Activated CD4-positive, CD25-positive, alpha-beta regulatory T cell treated with anti-CD3 and anti-CD28 coated beads, Interleukin-2, amount 50 U/mL, for 16 hours (primary cell): Measurements from ENCODE around the gene PARVB.
"Not testable (repeated sequence)": the region's sequence is repeated elsewhere in the genome, so short reads cannot be mapped to it uniquely, and the experiment has no call there.

Experiments
- DNase-seq: peaks from one replicate; pipeline ENCODE4 v3.0.0-alpha.2; 2020; ENCODE audit warnings: low read depth, low spot score

Gene PARVB

DNA sequence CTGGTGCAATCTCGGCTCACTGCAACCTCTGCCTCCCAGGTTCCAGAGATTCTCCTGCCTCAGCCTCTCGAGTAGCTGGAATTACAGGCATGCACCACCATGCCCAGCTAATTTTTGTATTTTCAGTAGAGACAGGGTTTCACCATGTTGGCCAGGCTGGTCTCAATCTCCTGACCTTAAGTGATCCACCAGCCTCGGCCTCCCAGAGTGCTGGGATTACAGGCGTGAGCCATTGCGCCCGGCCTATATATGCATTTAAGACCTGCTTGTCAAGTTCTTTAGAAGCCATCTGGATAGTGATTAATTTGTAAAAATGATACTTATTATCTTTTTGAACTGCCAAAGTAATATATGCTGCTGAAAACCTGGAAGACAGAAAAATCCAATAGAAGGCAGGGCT, 86.6 kb downstream of the PARVB start:
- not testable (repeated sequence) for DNase-seq

DNA sequence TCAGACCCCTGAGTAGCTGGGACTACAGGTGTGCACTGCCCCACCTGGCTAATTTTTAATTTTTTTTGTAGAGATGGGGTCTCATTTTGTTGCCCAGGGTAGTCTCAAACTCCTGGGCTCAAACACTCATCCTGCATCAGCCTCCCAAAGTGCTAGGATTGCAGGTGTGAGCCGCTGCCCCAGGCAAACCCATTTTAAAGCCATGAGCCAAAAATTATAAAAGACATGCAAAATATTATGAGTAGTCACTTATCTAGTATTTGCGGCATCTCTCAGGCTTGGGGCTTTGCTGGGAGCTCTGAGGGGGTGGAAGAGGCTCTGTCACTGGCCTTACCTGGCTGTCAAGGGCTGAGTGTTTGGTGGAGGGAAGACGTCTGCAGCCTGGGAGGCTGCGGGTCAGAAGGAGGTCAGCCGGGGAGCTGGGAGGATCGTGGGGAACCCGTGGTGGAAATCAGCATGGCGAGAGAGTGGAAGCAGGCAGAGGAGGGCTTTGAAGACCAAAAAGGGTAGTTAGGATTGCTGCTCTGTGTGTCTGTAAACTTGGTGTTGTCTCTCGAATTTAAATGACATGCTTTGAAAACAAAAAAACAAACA, 87.6 kb downstream of the PARVB start:
- DNase-seq, result no peak

DNA sequence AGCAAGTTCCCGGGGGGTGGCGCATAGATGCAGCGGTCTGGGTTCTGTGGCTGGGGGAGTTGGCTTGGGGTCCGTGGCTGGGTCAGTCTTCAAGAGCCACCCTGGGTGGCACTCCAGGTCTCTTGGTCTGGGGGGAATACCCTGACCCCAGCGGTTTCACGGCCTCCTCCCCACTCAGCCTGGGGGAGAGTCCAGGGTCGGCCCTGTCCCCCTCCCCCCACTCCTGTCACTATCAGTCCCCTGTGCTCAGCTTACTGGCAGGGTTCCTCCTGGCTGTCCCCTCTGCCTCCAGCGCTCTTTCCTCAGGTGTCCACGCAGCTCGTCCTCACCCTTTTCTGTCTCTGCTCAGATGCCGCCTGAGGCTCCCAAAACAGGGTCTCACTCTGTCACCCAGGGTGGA, 88.1 kb downstream of the PARVB start:
- no peak for DNase-seq

DNA sequence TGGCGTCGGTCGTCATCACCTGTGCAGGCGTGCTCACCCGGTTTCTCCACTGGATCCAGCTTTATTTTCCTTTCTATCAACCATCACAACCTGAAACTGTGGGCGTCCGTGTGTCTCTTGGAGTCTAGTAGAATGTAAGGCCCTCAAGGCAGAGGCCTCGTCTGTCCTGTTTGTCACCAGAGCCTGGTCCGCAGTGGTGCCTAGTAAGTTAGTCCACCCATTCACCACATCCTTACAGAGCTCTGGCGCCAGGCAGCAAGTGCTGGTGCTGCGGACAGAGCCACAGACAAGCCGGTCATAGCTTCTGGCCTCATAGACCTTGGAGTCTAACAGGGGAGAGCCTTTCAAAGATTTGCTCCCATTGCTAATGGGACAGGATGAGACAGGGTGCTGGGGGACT, 92.2 kb downstream of the PARVB start:
- DNase-seq, result no peak

DNA sequence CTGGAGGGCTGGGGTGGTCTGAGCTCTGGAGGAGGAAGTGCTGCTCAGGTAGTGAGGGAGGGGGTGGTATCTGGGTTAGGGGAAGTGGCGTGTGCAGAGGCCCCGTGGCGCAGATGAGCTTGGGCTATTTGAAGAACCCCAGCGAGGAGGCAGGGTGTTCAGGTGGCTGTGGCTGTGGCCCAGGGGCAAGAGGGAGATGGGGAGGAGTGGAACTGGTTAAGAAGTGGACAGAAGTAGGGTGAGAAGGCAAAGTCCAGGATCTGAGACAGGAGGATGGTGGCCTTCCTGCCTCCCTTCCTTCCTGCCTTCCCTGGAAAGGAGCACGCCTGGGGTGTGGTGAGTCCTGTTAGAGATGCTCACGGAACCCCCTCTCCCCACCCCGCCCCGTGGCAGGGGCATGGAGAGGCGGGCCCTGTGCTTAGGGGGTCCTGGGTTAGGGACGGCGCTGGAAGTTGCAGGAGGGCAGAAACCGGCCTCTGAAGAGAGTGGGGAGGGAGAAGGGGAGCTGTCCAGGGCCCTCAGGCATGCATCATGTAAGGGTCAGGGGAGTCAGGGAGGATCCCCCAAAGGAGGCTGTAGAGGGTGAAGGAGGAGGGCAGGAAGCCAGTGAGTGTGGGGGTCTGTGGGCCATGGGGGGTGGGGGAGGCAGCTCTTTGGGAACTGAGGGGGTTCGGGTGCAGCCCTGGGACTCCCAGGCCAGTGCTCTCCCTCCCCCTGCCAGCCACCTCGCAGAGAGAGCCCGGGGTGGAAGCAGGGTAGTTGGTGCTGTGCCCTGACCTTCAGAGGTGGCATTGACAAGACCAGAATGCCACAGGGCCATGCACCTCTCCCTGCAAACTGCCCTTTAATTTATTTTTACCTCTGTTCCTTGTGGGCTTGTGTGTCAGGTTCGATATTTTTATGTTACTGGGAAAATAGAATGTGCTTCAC, 92.9 kb downstream of the PARVB start:
- no peak for DNase-seq

DNA sequence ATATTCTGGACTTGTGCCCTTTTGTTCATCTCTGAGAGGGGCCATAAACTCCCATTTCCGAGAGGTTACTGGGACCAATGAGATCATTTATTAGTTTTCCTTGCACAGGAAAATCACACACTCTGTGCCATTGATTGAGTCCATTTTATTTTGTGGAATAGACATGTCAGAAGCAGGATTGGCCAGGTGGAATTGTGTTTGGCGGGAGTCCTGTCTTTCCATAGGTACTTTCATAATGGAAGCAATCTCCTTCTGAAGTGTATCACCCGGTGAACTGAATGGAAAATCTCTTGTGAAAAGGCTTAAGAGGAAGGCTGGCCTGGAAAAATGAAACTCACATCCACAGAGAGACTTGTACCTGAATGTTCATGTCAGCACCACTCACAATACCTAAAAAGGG, 93.6 kb downstream of the PARVB start:
- DNase-seq, result no peak

DNA sequence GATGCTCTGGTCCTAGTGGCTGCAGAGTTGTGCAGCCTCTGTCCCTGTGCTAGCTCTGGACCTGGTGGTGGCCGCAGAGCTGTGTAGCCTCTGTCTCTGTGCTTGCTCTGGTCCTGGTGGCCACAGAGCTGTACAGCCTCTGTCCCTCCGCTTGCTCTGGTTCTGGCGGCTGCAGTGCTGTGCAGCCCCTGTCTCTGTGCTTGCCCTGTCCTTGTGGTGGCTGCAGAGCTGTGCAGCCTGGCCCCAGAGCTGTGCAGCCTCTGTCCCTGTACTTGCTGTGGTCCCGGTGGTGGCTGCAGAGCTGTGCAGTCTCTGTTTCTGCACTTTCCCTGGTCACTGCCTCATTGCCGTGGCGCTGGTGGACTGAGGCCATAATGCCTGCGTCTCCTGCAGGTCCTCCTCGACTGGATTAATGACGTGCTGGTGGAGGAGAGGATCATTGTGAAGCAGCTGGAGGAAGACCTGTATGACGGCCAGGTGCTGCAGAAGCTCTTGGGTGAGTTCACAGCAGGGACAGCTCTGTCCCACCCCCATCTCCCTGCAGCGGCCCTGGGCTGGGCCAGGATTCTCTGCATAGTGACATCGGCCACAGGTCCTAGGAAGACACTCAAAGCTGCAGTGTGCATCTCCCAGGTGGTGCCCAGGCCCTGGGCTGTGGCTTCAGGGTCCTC, 94.7 kb downstream of the PARVB start:
- no peak for DNase-seq

DNA sequence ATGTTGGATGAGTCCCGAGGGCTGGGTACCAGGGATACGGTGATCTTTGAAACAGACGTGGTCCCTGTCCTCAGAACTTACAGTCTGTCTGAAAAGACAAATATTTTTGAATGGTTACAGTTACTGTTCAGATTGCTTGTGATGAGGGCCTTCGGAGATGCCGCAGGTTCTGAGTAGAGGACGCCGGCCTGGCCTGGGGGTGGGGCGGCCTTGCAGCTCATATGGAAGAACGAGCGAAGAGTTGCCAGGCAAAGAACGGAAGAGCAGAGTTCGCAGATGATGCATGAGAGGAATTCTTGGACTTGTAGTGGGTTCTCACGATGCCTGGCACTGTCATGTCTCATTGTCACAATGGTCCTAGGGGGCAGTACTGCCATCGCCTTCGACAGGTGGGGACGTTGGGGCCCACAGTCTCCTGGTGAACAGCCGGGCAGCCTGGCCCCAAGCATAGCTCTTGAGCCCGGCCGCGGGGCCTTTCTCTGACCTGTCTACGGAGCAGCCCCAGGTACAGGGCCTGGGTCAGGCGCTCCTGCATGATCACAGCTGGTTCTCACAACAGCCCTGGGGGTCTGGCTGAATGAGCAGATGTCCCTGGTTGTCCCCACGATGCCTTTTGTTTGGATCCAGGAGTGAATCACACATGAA, 95.7 kb downstream of the PARVB start:
- DNase-seq, result no peak

DNA sequence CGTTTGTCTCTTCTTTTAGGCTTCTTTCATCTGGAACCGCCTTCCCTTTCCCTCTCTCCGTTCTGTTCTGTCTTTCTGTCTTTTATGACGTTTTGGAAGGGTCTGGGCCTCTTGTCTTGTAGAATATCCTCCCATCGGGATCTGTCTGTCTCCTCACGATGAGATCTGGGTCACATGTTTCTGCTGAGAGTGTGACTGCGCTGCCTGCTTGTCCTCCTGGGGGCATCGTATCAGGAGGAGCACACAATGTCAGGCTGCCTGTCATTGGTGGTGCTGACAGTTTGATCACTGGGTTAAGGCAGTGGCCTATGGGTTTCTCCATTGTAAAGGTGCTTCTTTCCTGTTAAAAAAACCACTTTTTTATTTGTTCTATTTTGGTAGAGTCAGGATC, 96.2 kb downstream of the PARVB start:
- no peak for DNase-seq

DNA sequence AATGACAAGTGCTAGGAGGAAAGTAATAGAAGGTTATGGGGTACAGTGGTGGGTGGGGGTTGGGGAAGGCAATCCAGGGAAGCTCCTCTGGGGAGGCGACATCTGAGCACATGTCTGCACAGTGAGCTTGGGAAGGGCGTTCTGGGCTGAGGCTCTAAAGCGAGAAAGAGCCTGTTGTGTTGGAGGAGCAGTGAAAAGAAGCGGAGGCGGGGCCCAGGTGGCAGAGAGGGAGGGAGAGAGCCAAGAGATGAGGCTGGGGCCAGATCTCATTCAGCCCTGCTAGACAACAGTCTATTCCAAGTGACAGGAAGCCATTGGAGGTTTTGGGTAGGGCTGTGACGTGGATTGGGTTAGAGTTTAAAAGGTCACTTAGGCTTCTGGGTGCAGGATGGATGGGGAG, 101.3 kb downstream of the PARVB start:
- DNase-seq, result no peak

DNA sequence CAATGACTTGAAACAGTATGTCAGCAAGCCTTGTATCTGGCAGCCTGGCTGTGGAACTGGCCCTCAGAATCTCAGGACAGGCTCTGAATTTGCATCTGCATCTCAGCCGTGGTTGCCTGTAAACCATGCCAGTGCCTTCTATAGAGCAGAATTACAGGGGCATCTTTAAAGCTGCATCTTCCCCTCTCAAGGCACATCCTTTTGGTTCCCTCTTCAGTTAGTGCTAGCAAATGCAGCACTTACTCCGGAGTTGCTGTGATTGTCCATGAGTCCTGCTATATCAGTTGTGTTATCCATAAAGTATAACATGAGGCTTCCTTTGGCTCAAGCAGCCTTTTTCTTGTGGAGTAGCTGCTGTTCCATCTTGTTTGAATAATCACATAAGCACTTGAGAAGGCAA, 102.7 kb downstream of the PARVB start:
- no peak for DNase-seq

DNA sequence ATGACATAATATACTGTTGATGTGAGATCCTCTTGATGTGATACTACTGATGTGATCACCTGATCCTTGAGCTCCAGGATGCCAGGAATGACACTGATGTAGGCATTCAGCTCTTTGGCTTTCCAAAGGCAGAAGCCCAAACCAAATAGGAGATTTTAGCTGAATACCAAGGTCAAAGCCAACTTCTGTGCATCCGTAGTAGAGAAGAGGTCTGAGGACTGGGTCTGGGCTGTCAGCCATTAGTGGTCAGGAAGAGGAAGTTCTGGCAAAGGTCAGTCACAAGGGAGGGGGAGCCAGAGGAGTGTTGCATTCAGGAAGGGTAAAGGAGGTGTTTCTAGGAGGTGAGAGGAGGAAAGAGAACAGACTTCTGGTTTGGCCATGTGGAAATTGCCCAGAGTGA, 103.3 kb downstream of the PARVB start:
- no peak for DNase-seq

DNA sequence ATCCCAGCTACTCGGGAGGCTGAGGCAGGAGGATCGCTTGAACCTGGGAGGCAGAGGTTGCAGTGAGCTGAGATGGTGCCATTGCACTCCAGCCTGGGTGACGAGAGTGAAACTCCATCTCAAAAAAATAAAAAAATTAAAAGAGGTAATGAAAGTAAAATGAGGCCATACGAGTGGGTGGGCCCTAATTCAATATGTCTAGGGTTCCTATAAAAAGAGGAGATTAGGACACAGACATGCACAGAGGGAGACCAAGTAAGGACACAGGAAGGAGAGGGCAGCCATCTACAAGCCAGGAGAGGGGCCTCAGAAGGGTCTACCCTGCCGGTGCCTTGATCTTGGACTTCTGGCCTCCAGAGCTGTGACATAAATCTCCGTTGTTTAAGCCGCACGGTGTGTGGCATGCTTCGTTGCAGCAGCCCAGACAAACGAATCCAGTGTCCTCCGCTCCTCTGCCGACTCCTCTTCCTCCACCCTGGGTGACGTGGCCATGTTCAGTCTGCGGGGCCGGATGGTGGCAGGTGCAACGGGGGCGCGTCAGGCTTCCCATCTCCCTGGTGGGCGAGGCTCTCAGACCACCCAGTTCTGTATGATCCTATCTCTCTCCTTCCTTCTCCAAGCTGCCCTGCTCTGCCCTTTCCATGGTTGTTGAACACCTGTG, 105.0 kb downstream of the PARVB start:
- DNase-seq, result no peak

DNA sequence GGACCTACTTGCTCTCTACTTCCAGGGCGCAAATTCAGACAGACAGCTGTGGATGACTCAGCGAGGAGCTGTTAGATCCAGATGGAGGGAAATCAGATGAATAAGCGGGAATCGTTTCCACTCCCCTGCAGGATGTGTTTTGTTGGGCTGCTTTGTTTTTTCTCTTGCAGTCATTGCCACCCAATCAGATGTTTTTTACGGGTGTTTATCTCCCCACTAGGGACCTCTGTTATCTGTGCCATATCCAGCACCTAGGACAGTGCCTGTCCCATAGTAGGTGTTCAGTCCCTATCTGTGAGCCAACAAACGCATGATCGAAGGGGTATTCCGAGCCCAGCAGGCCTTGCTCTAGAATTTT, 105.5 kb downstream of the PARVB start:
- no peak for DNase-seq

DNA sequence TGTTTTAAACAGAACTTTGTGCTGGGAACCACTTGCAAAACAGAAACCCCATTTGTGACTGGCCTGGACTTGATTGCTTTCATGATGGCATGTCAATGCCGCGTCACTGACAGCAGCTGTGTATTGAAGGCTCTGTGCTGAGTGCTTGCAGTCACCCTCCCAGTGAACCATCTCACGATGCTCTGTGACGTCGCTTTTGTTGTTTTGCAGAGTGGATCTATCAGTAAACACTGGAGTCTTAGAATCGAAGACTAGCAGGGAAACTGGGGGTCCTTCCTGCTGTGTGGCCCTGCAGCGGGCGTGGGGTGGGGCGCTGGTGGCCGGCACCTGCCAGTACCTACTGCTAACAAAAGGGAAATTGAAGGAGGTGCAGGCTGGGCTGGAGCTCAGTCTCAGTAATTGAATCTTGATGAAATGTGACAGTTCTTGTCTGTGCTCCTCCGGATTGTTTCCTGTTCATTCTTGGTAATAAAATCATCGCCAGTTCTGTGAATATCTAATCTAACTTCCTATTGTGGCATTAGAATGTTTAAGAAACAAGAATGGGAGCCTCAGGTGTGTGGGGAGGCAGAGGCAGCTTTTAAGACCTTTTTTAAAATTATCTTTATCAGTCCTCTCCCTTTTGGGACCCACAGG, 106.1 kb downstream of the PARVB start:
- DNase-seq, result no peak

DNA sequence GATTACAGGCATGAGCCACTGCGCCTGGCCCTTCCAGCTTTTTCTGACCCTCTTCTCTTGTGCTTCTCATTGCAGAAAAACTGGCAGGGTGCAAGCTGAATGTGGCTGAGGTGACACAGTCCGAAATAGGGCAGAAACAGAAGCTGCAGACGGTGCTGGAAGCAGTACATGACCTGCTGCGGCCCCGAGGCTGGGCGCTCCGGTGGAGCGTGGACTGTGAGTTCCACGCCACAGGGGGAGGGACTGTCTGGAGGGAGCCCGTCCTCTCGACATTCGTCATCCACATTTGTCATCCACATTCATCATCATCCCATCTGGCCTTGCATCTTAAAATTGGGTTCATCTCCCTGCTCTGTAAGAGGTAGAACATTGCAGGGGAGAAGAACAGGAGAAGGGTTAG, 107.3 kb downstream of the PARVB start:
- no peak for DNase-seq

DNA sequence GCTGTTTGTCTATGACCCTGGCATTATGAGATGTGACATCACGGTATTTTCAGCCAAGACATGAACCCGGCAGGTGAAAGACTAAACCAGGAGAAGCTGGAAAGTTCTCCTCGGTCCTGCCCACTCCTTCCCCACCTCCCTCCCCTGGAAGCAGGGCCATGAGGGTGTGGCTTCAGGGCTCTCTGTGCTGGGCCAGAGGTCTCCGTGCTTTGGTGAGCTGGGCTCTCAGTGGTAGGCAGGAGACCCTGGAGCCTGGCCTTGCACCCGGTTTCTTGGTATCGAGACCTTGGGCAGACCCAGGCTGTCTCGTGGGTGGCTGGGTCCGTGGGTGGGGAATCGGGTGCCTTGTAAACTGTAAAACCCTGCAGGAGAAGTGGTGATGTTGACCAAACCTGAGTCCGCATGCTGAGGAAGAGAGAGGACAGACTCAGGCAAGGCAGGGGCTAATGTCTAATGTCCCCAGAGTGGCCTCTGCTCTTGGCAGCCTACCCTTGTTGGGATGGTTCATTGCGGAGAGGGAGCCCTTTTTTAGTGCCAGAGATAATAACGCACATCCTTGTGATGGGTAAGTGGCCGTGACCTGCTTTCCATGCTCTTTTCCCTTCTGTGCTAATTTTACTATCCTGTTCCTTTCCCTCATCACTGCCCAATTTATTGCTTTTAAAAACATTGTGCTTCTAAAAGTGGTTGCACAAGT, 108.0 kb downstream of the PARVB start:
- no peak for DNase-seq

DNA sequence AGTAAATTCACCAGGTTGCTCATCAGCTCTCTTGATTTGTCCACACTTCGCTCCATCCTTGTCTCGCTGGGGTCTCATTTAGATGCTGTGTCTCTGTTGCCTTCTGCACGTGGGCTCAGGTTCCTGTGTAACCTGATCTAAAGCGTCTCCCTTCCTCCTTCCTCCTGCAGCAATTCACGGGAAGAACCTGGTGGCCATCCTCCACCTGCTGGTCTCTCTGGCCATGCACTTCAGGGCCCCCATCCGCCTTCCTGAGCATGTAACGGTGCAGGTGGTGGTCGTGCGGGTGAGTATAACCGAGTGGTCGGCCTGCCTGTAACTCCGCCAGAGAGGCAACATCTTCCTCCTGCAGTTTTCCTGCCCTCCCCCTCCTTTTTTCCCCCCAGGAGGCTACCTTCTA, 108.6 kb downstream of the PARVB start:
- DNase-seq, result no peak

DNA sequence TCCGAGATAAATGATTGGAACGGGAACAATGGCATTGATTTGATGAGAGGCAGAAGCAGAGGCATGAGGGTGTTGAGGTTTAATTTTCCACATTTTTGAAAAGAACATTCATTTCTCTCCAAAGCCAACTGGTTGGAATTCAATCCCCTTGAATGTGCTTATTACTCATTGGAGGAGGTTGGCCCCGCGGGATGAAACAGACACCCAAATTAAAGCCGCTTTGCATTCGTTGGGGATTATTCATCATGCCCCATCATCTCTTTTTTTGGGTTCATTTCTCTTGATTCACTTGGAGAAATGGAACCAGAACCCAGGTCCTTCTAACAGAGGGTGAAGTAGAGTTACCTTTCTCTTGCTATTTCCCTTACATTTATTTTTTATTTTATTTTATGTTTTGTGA, 109.1 kb downstream of the PARVB start:
- no peak for DNase-seq

DNA sequence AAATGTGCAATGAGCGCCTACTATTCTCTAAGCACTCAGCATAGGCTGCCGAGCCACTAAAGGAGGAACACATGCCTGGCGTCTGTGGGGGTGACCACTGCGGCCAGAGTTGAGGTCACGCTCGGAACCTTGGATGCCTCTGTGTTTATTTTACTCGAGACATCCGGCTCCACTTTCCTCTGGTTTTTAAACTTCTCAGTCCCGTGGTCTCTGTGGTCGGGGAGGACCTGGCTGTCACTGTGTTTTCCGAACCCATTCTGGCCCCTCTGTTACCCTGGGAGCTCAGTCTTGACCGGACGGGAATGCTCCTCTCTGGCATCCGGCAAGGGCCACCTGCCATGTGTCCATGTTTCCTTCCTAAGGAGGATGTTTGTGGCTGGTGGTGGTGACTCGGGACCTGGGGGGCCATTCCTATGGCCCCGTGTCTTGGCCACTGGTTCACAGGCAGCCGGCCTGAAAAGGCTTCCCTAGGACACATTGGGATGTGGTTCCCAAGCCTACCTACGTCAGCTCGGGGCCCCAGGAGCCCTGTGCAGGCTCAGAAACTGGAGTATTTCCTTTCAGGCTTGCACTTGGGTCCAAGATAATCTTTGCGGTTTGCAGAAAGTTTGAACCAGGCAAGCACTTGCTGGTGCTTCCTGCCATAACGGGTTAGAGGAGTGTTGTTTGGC, 109.9 kb downstream of the PARVB start:
- no peak for DNase-seq
